Tibial nerve (tissue), 4 donors: ENCODE data around the gene PNPLA2.

ENCODE experiments used
- CTCF ChIP-seq, 5 experiments: fragments of 200-600 bp in 3 of 5; fragments of 450-650 bp in 2 of 5; sonication (generic) in 3 of 5; IDR thresholded peaks; one replicate each; pipeline ENCODE4 v1.5.1; 2016 to 2019; ENCODE audit warnings: antibody characterized with exemption in 5 of 5, mild to moderate bottlenecking in 3 of 5, moderate library complexity in 2 of 5
- EP300 ChIP-seq, 2 donors: sonication (generic); formaldehyde crosslinking; IDR thresholded peaks; one replicate each; pipeline ENCODE4 v1.6.1; 2017; ENCODE audit warnings: antibody characterized with exemption in 2 of 2, mild to moderate bottlenecking in 1 of 2
- POLR2A ChIP-seq, 2 donors: fragments of 450-650 bp; IDR thresholded peaks; one replicate each; pipeline ENCODE4 v1.6.1; 2017; ENCODE audit warnings: antibody characterized with exemption in 2 of 2, mild to moderate bottlenecking in 2 of 2, moderate library complexity in 2 of 2

- TF ChIP-seq CTCF (IDR thresholded peaks at IDR 0.05), result no peak
- TF ChIP-seq POLR2A (IDR thresholded peaks at IDR 0.05), result no peak
- no peak for TF ChIP-seq EP300 (IDR thresholded peaks at IDR 0.05)
Measured at GRCh38 chr11:782264-783174, 36.2 kb upstream of the PNPLA2 start.
